H1 (cell line): ENCODE measurements around the gene BNIP5. TPM values are rescaled to one million over a fixed set of nuclear protein-coding genes. Genes with fewer than 3 reads are reported as not detected.

Experiments used
- CTCF ChIA-PET: fragments of 300-600 bp; sonication (Branson Sonifier 250); formaldehyde crosslinking; loops from one replicate; lab custom pipeline; 2021; ENCODE audit not compliant: partially characterized antibody; lab: Charles Lee
- POLR2A ChIA-PET: fragments of 300-600 bp; sonication (Branson Sonifier 250); formaldehyde crosslinking; loops from one replicate; lab custom pipeline; 2021; ENCODE audit warnings: inconsistent platforms; ENCODE audit not compliant: partially characterized antibody; lab: Charles Lee
- DNase-seq, 2 experiments: peaks; one replicate each; pipeline versions ENCODE4 v3.0.0 to v3.0.0-alpha.2; 2010 to 2022; ENCODE audit warnings: low spot score in 2 of 2, low read depth in 1 of 2, mixed read lengths in 1 of 2
- FAIRE-seq: peaks from 2 replicates; lab custom pipeline; 2011; peaks lifted over from hg19 to GRCh38; lab: Jason Lieb, UNC
- H2AFZ ChIP-seq: 2 replicates; pipeline ENCODE4 v1.8.1; 2012; ENCODE audit warnings: low read length, inconsistent platforms
- H2AK5ac ChIP-seq: 2 replicates; pipeline ENCODE4 v1.6.1; 2013; ENCODE audit warnings: low read depth, low read length
- H2BK120ac ChIP-seq: replicated peaks from 2 replicates; pipeline ENCODE3; 2013; ENCODE audit warnings: low read depth, low read length, inconsistent platforms
- H2BK12ac ChIP-seq: 2 replicates; pipeline ENCODE4 v1.6.1; 2013; ENCODE audit warnings: low read depth, low read length
- H2BK15ac ChIP-seq: 2 replicates; pipeline ENCODE4 v1.6.1; 2013; ENCODE audit warnings: low read length
- H2BK20ac ChIP-seq: 2 replicates; pipeline ENCODE4 v1.6.1; 2013; ENCODE audit warnings: low read length
- H2BK5ac ChIP-seq: 2 replicates; pipeline ENCODE4 v1.6.1; 2013; ENCODE audit warnings: low read depth, low read length
- H3K14ac ChIP-seq: 2 replicates; pipeline ENCODE4 v1.6.1; 2013; ENCODE audit warnings: inconsistent platforms; ENCODE audit not compliant: insufficient read length
- H3K18ac ChIP-seq: 2 replicates; pipeline ENCODE4 v1.6.1; 2013; ENCODE audit warnings: low read length; ENCODE audit errors: extremely low read depth
- H3K23ac ChIP-seq: 2 replicates; pipeline ENCODE4 v1.6.1; 2013; ENCODE audit warnings: inconsistent platforms; ENCODE audit not compliant: insufficient read length
- H3K23me2 ChIP-seq: 2 replicates; pipeline ENCODE4 v1.6.1; 2013; ENCODE audit warnings: low read depth, low read length
- H3K27ac ChIP-seq: 2 replicates; pipeline ENCODE4 v1.6.1; 2011; ENCODE audit warnings: low read depth, low read length, inconsistent platforms
- H3K27me3 ChIP-seq, 4 experiments: replicated peaks in 1 of 4; 1 replicate in 1 of 4; 2 replicates in 3 of 4; pipeline versions ENCODE4 v1.6.1 to v1.8.1; 2011 to 2013; ENCODE audit warnings: low read length in 3 of 4, mild to moderate bottlenecking in 3 of 4, inconsistent platforms in 2 of 4, mixed read lengths in 2 of 4, moderate library complexity in 1 of 4; ENCODE audit not compliant: control insufficient read depth in 3 of 4, insufficient read depth in 3 of 4; ENCODE audit errors: extremely low read depth in 1 of 4
- H3K36me3 ChIP-seq, 4 experiments: 2 replicates each; pipeline versions ENCODE4 v1.6.1 to v1.8.1; 2011 to 2013; ENCODE audit warnings: mild to moderate bottlenecking in 4 of 4, low read length in 3 of 4, moderate library complexity in 2 of 4, control low read depth in 1 of 4, inconsistent platforms in 1 of 4; ENCODE audit not compliant: insufficient read depth in 4 of 4, control insufficient read depth in 2 of 4
- H3K4ac ChIP-seq: replicated peaks from 2 replicates; pipeline ENCODE3; 2013; ENCODE audit warnings: low read length, low read depth, mixed read lengths, inconsistent platforms; ENCODE audit not compliant: insufficient read length
- H3K4me1 ChIP-seq, 4 experiments: replicated peaks in 1 of 4; 1 replicate in 1 of 4; 2 replicates in 3 of 4; pipeline versions ENCODE4 v1.6.1 to v1.8.1; 2011 to 2013; ENCODE audit warnings: low read length in 3 of 4, inconsistent platforms in 2 of 4, mixed read lengths in 1 of 4; ENCODE audit not compliant: insufficient read depth in 4 of 4, control insufficient read depth in 3 of 4
- H3K4me2 ChIP-seq, 2 experiments: 2 replicates each; pipeline versions ENCODE4 v1.6.1 to v1.8.1; 2011 to 2013; ENCODE audit warnings: low read depth in 2 of 2, low read length in 2 of 2, control low read depth in 1 of 2, inconsistent platforms in 1 of 2, mild to moderate bottlenecking in 1 of 2; ENCODE audit not compliant: insufficient read depth in 1 of 2
- H3K4me3 ChIP-seq, 4 experiments: fragments of 200-600, 300-600 bp in 1 of 4; sonication (generic), shearing (Covaris generic), sonication (Bioruptor Twin) in 1 of 4; 2 replicates each; pipeline versions ENCODE4 v1.5.1 to v1.8.1; 2011 to 2016; ENCODE audit warnings: low read length in 4 of 4, low read depth in 3 of 4, control low read depth in 2 of 4, inconsistent platforms in 2 of 4, mild to moderate bottlenecking in 2 of 4, mixed read lengths in 1 of 4, moderate library complexity in 1 of 4; ENCODE audit not compliant: insufficient read depth in 2 of 4; ENCODE audit errors: extremely low read depth in 1 of 4
- H3K56ac ChIP-seq: replicated peaks from 2 replicates; pipeline ENCODE3; 2013; ENCODE audit warnings: low read depth, mild to moderate bottlenecking, mixed read lengths, low read length, inconsistent platforms; ENCODE audit not compliant: insufficient read length
- H3K79me1 ChIP-seq: 2 replicates; pipeline ENCODE4 v1.6.1; 2013; ENCODE audit warnings: low read depth, low read length, control low read depth
- H3K79me2 ChIP-seq, 2 experiments: 2 replicates each; pipeline versions ENCODE4 v1.6.1 to v1.8.1; 2012 to 2013; ENCODE audit warnings: low read length in 2 of 2, mild to moderate bottlenecking in 2 of 2, inconsistent platforms in 1 of 2; ENCODE audit not compliant: insufficient read depth in 2 of 2, control insufficient read depth in 1 of 2
- H3K9ac ChIP-seq, 4 experiments: replicated peaks in 1 of 4; 1 replicate in 1 of 4; 2 replicates in 3 of 4; pipeline versions ENCODE4 v1.6.1 to v1.8.1; 2011 to 2013; ENCODE audit warnings: low read depth in 3 of 4, low read length in 3 of 4, control low read depth in 2 of 4, mild to moderate bottlenecking in 2 of 4, moderate library complexity in 2 of 4, inconsistent platforms in 1 of 4; ENCODE audit errors: extremely low read depth in 1 of 4
- H3K9me3 ChIP-seq, 2 experiments: 2 replicates each; pipeline versions ENCODE4 v1.6.1 to v1.8.1; 2012 to 2013; ENCODE audit warnings: mild to moderate bottlenecking in 2 of 2, moderate library complexity in 2 of 2, control low read depth in 1 of 2, inconsistent platforms in 1 of 2, low read depth in 1 of 2, low read length in 1 of 2, mixed read lengths in 1 of 2; ENCODE audit not compliant: insufficient read depth in 2 of 2
- H4K20me1 ChIP-seq, 2 experiments: replicated peaks in 1 of 2; 2 replicates each; pipeline versions ENCODE3 to v1.8.1; 2011 to 2013; ENCODE audit warnings: inconsistent platforms in 2 of 2, low read length in 2 of 2, mild to moderate bottlenecking in 1 of 2; ENCODE audit not compliant: insufficient read depth in 2 of 2, control insufficient read depth in 1 of 2
- H4K5ac ChIP-seq: 2 replicates; pipeline ENCODE4 v1.6.1; 2013; ENCODE audit warnings: low read length, low read depth, mixed read lengths, inconsistent platforms; ENCODE audit not compliant: insufficient read length
- H4K8ac ChIP-seq: 2 replicates; pipeline ENCODE4 v1.8.0; 2013; ENCODE audit warnings: mild to moderate bottlenecking, moderate library complexity, low read length, inconsistent platforms; ENCODE audit not compliant: insufficient read depth; ENCODE audit errors: extremely low read depth
- H4K91ac ChIP-seq: replicated peaks from 2 replicates; pipeline ENCODE3; 2013; ENCODE audit warnings: low read length, mixed read lengths, inconsistent platforms; ENCODE audit not compliant: insufficient read length
- CBX8 ChIP-seq: fragments of 300-800, 300-1000 bp; sonication (generic); IDR thresholded peaks from 2 replicates; pipeline ENCODE4 v1.7.1; 2016; ENCODE audit warnings: low read depth, low read length, borderline replicate concordance
- CREB1 ChIP-seq: IDR thresholded peaks from 2 replicates; pipeline ENCODE4 v1.6.1; 2012; ENCODE audit warnings: inconsistent platforms
- GTF2F1 ChIP-seq: IDR thresholded peaks from 2 replicates; pipeline ENCODE4 v1.6.1; 2012; ENCODE audit warnings: low read depth, low read length, improper control_type of control experiment, borderline replicate concordance
- PHF8 ChIP-seq: fragments of 200-600 bp; sonication (generic); conservative IDR thresholded peaks from 2 replicates; pipeline ENCODE4 v1.7.1; 2012; ENCODE audit warnings: low read depth, mild to moderate bottlenecking, inconsistent platforms, low read length, moderate library complexity
- RAD21 ChIP-seq, 2 experiments: IDR thresholded peaks in 1 of 2; conservative IDR thresholded peaks in 1 of 2; 2 replicates each; pipeline ENCODE4 v1.6.1; 2011; ENCODE audit warnings: low read depth in 2 of 2, low read length in 2 of 2, improper control_type of control experiment in 1 of 2, inconsistent platforms in 1 of 2, mild to moderate bottlenecking in 1 of 2, moderate library complexity in 1 of 2
- SAP30 ChIP-seq: fragments of 300-600 bp; sonication (generic); IDR thresholded peaks from 2 replicates; pipeline ENCODE4 v1.7.1; 2012; ENCODE audit warnings: low read length, moderate library complexity, mild to moderate bottlenecking, inconsistent platforms; ENCODE audit not compliant: insufficient read depth, insufficient replicate concordance
- SIX5 ChIP-seq: IDR thresholded peaks from 2 replicates; pipeline ENCODE4 v1.6.1; 2011; ENCODE audit warnings: mild to moderate bottlenecking, low read depth, low read length
- SP4 ChIP-seq: IDR thresholded peaks from 2 replicates; pipeline ENCODE4 v1.6.1; 2012; ENCODE audit warnings: low read length, inconsistent platforms
- TBP ChIP-seq: IDR thresholded peaks from 2 replicates; pipeline ENCODE4 v1.6.1; 2011; ENCODE audit warnings: low read depth, low read length, improper control_type of control experiment
- polyA plus RNA-seq, 7 experiments: library from polyadenylated mRNA; depleted of rRNA in 3 of 7; stranded (reverse) in 5 of 7; unstranded in 2 of 7; fragments of >200 nt in 5 of 7; fragments of 200-250 nt in 2 of 7; gene quantifications; 1 replicate in 5 of 7; 2 replicates in 1 of 7; 4 replicates in 1 of 7; pipeline versions ENCODE4 v1.2.1 to v1.2.3, GENCODE V29; 2011 to 2013; ENCODE audit warnings: missing spikeins in 2 of 7, mixed read lengths in 2 of 7
- total RNA-seq: library from RNA; stranded (reverse); fragmentation: NEBNext Ultra II Directional; extraction: Animal tissue kit (Norgen Biotek cat#: 25700); gene quantifications from 2 replicates; pipeline ENCODE4 v1.2.1, GENCODE V29; 2021
- TF ChIP-seq, protein P1 (sequence below): IDR thresholded peaks from 2 replicates; pipeline ENCODE4 v1.6.1; 2011; ENCODE audit warnings: low read length, improper control_type of control experiment

Gene BNIP5
- total and polyA plus RNA-seq, 2 of the 8 experiments (the other 6 are each of a cell fraction or from before 2014, with no cell fraction given), result not detected

DNA sequence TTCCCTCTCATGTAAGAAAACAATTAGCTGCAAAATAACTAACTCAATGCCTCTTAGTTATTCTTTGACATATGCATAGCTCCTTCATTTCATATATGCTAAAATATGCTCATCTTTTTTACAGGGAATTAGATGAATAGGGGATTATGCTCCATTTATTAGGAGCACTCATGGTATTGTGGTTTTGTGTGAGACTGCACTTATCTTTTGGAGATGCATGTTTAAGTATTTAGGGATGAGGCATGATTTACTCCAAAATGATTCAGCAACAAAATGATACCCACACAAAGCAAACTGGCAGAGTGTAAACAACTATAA lies 8.8 kb downstream of the BNIP5 start:
- Histone ChIP-seq H4K91ac (no peak overlapping the region), H3K56ac (no peak overlapping the region), H2BK15ac (no peak overlapping the region), H3K9ac (no peak overlapping the region), H3K79me1 (no peaks in the 10 kb centered on the region), H3K27ac (no peak overlapping the region), H2BK12ac (no peak overlapping the region), H2BK5ac (no peak overlapping the region), H3K4me1 (peaks cover 0 to 16% (median 5%) of the 10 kb centered on the region in 4 experiments; a peak in 5 of 7 replicates), H2BK120ac (no peak overlapping the region), H3K14ac (no peak overlapping the region), H3K18ac (no peak overlapping the region), H3K36me3 (no peaks in the 10 kb centered on the region), H3K23ac (no peak overlapping the region), H2AFZ (no peak overlapping the region), H4K8ac (no peak overlapping the region), H3K79me2 (no peaks in the 10 kb centered on the region), H2AK5ac (no peak overlapping the region), H3K4me3 (no peak overlapping the region), H2BK20ac (no peak overlapping the region), H4K20me1 (peaks cover 0 to 2% of the 10 kb centered on the region in 2 experiments), H3K27me3 (no peaks in the 10 kb centered on the region; a peak in 1 of 7 replicates), H3K4me2 (0 out of 4 replicates have a peak overlapping the region, but pooled peaks of 1 of the 2 experiments have one; percentile 39), H3K9me3 (no peaks in the 10 kb centered on the region), H3K23me2 (no peaks in the 10 kb centered on the region), H3K4ac (no peak overlapping the region), H4K5ac (no peak overlapping the region)
- no peak for TF ChIP-seq PHF8
- no peak for TF ChIP-seq SIX5
- no peak for TF ChIP-seq RAD21 (IDR thresholded peaks at IDR 0.05 in 1 of 2, conservative IDR thresholded peaks at IDR 0.05 in 1 of 2; ENCODE audit: low read depth in 2 of 2, low read length in 2 of 2)
- no peak for TF ChIP-seq SAP30
- TF ChIP-seq, protein P1, sequence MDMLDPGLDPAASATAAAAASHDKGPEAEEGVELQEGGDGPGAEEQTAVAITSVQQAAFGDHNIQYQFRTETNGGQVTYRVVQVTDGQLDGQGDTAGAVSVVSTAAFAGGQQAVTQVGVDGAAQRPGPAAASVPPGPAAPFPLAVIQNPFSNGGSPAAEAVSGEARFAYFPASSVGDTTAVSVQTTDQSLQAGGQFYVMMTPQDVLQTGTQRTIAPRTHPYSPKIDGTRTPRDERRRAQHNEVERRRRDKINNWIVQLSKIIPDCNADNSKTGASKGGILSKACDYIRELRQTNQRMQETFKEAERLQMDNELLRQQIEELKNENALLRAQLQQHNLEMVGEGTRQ, result no peak
- TF ChIP-seq CBX8, result no peak
- TF ChIP-seq CREB1, result no peak
- no peak for TF ChIP-seq TBP
- TF ChIP-seq GTF2F1, result no peak
- TF ChIP-seq SP4, result no peak
- DNase-seq (no peak), FAIRE-seq (no peak)
- ChIA-PET CTCF (interaction anchor here (0.6 to 4.2 kb wide), 5 partner anchors 12 to 984 kb away, joined by 4 to 19 read pairs (median 8); no protein-coding TSS in a partner anchor), POLR2A (no interaction called here)
